GM12891 (cell line): Measurements from ENCODE around the gene ARHGAP45.

Experiments
- POLR2A ChIP-seq: IDR thresholded peaks from 2 replicates; pipeline ENCODE4 v1.6.1; 2011; ENCODE audit warnings: low read depth, low read length, control low read depth
- POLR2AphosphoS5 ChIP-seq: IDR thresholded peaks from 2 replicates; pipeline ENCODE4 v1.6.1; 2011; ENCODE audit warnings: low read depth, low read length, control low read depth
- TAF1 ChIP-seq: IDR thresholded peaks from 2 replicates; pipeline ENCODE4 v1.6.1; 2011; ENCODE audit warnings: low read depth, low read length, control low read depth

DNA sequence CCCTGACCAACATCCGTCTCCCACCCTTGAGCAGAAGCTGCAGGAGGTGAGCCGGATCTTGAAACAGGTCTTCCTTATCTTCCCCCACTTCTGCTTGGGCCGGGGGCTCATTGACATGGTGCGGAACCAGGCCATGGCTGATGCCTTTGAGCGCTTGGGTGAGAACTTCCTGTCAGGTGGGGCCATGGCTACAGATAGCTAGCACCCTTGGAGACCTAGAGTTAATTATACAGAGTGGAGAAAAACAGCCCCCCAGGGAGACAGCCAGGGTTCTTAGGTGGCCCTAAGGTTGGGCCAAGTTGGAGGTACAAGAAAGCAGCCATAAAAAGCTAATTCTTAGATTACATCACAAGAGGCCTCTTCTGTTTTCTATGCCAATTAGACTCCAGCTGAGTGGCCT lies 8.9 kb upstream of the ARHGAP45 start:
- no peak for TF ChIP-seq POLR2A
- no peak for TF ChIP-seq TAF1
- no peak for TF ChIP-seq POLR2AphosphoS5
